Keratinocyte (primary cell): Measurements from ENCODE around the gene THRB. TPM values are rescaled to one million over a fixed set of nuclear protein-coding genes. Genes with fewer than 3 reads are reported as not detected.

ENCODE experiments used
- DNase-seq: peaks from one replicate; pipeline ENCODE4 v3.0.0-alpha.2; 2011; ENCODE audit warnings: low read depth, missing footprints, low spot score
- FAIRE-seq: peaks from 2 replicates; lab custom pipeline; 2011; peaks lifted over from hg19 to GRCh38; lab: Jason Lieb, UNC
- H2AFZ ChIP-seq: 2 replicates; pipeline ENCODE4 v1.6.0; 2012; ENCODE audit warnings: low read length, control low read depth, inconsistent platforms; ENCODE audit not compliant: control insufficient read depth
- H3K27ac ChIP-seq: 2 replicates; pipeline ENCODE4 v1.5.1; 2011; ENCODE audit warnings: low read length; ENCODE audit not compliant: control insufficient read depth, insufficient read depth
- H3K27me3 ChIP-seq: 3 replicates; pipeline ENCODE4 v1.6.0; 2011; ENCODE audit warnings: low read length; ENCODE audit not compliant: control insufficient read depth, insufficient read depth; ENCODE audit errors: extremely low read depth
- H3K36me3 ChIP-seq, 2 experiments: 2 replicates in 1 of 2; 3 replicates in 1 of 2; pipeline ENCODE4 v1.5.1; 2011; ENCODE audit warnings: low read length in 2 of 2, mild to moderate bottlenecking in 1 of 2; ENCODE audit not compliant: control insufficient read depth in 2 of 2, insufficient read depth in 2 of 2; ENCODE audit errors: extremely low read depth in 1 of 2
- H3K4me1 ChIP-seq: 3 replicates; pipeline ENCODE4 v1.5.1; 2011; ENCODE audit warnings: low read length; ENCODE audit not compliant: control insufficient read depth, insufficient read depth; ENCODE audit errors: extremely low read depth
- H3K4me2 ChIP-seq: 3 replicates; pipeline ENCODE4 v1.6.0; 2011; ENCODE audit warnings: low read depth, low read length; ENCODE audit not compliant: control insufficient read depth, insufficient read depth; ENCODE audit errors: extremely low read depth
- H3K4me3 ChIP-seq, 3 experiments: fragments of 200-600 bp in 1 of 3; sonication (generic) in 1 of 3; 2 replicates in 2 of 3; 3 replicates in 1 of 3; pipeline ENCODE4 v1.5.1; 2011 to 2016; ENCODE audit warnings: low read length in 3 of 3, mild to moderate bottlenecking in 3 of 3, control low read depth in 2 of 3, inconsistent platforms in 1 of 3, low read depth in 1 of 3, mixed read lengths in 1 of 3, mixed run types in 1 of 3, moderate library complexity in 1 of 3; ENCODE audit not compliant: control insufficient read depth in 2 of 3, insufficient read depth in 2 of 3; ENCODE audit errors: extremely low read depth in 1 of 3
- H3K79me2 ChIP-seq: 2 replicates; pipeline ENCODE4 v1.6.0; 2012; ENCODE audit warnings: low read length; ENCODE audit not compliant: control insufficient read depth, insufficient read depth
- H3K9ac ChIP-seq: 3 replicates; pipeline ENCODE4 v1.6.0; 2011; ENCODE audit warnings: low read length; ENCODE audit not compliant: control insufficient read depth, insufficient read depth; ENCODE audit errors: extremely low read depth
- H3K9me1 ChIP-seq: 3 replicates; pipeline ENCODE4 v1.6.0; 2011; ENCODE audit warnings: low read length; ENCODE audit not compliant: control insufficient read depth, insufficient read depth; ENCODE audit errors: extremely low read depth
- H3K9me3 ChIP-seq: 2 replicates; pipeline ENCODE4 v1.5.1; 2012; ENCODE audit warnings: low read depth, low read length; ENCODE audit not compliant: control insufficient read depth
- H4K20me1 ChIP-seq: 3 replicates; pipeline ENCODE4 v1.6.0; 2011; ENCODE audit warnings: low read length; ENCODE audit not compliant: control insufficient read depth, insufficient read depth; ENCODE audit errors: extremely low read depth
- EZH2 ChIP-seq: IDR thresholded peaks from one replicate; pipeline ENCODE4 v1.6.1; 2012; ENCODE audit warnings: inconsistent platforms, mild to moderate bottlenecking, low read length, moderate library complexity
- dilution Hi-C: fragments of 300-500 bp; cut with MboI; formaldehyde crosslinking; loops from one replicate; pipeline ENCODE4 v1.7.0; 2020; ENCODE audit warnings: low sequenced_read_pairs; ENCODE audit not compliant: extremely low pct_ligation_motif_present
- polyA plus RNA-seq, 5 experiments: library from polyadenylated mRNA; depleted of rRNA in 3 of 5; stranded (reverse) in 3 of 5; stranded (forward) in 1 of 5; unstranded in 1 of 5; fragments of >200 nt; gene quantifications; 1 replicate in 1 of 5; 2 replicates in 3 of 5; 3 replicates in 1 of 5; pipeline versions ENCODE4 v1.2.1 to v1.2.3, GENCODE V29; 2011 to 2012; ENCODE audit warnings: missing spikeins in 2 of 5, low read depth in 1 of 5, low replicate concordance in 1 of 5
- TF ChIP-seq, protein P1 (sequence below), 3 experiments: IDR thresholded peaks in 1 of 3; conservative IDR thresholded peaks in 1 of 3; optimal IDR thresholded peaks in 1 of 3; 2 replicates in 2 of 3; 3 replicates in 1 of 3; pipeline versions ENCODE3 to v1.5.1; 2011; ENCODE audit warnings: low read length in 3 of 3, mild to moderate bottlenecking in 3 of 3, moderate library complexity in 2 of 3, control low read depth in 1 of 3, inconsistent platforms in 1 of 3; ENCODE audit not compliant: insufficient read depth in 2 of 3; ENCODE audit errors: extremely low read depth in 1 of 3

The THRB gene
- polyA plus RNA-seq, 1 donor (not counting 4 experiments of a cell fraction or from before 2014, with no cell fraction given), result 2.6 TPM

DNA sequence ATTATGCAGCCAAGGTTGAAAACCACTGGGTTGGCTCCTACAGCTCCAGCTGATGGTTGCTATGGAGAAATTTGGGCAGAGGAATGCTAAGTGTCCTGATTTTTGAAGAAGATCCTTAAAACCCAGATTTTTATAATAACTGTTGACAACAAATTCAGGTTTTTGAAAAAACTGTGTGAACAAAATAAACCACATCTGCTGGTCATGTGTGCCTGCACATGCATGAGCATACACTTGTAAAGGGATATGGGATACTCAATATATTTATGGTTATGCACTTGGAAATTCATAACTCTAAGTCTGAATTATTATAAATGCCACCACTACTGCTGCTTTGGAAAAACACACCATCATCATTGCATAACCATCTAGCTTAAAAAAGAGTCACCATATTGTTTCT lies 133.7 kb downstream of the THRB start:
- Histone ChIP-seq H3K36me3 (no peaks in the 10 kb centered on the region), H2AFZ (no peak overlapping the region), H3K9me3 (no peaks in the 10 kb centered on the region), H3K4me3 (no peak overlapping the region), H3K27ac (no peak overlapping the region), H3K9me1 (no peaks in the 10 kb centered on the region), H3K79me2 (no peaks in the 10 kb centered on the region), H3K27me3 (no peaks in the 10 kb centered on the region), H3K9ac (no peak overlapping the region), H4K20me1 (no peaks in the 10 kb centered on the region), H3K4me2 (no peak overlapping the region), H3K4me1 (peaks cover 17% of the 10 kb centered on the region)
- DNase-seq, result no peak
- TF ChIP-seq EZH2, result no peak
- TF ChIP-seq, protein P1, sequence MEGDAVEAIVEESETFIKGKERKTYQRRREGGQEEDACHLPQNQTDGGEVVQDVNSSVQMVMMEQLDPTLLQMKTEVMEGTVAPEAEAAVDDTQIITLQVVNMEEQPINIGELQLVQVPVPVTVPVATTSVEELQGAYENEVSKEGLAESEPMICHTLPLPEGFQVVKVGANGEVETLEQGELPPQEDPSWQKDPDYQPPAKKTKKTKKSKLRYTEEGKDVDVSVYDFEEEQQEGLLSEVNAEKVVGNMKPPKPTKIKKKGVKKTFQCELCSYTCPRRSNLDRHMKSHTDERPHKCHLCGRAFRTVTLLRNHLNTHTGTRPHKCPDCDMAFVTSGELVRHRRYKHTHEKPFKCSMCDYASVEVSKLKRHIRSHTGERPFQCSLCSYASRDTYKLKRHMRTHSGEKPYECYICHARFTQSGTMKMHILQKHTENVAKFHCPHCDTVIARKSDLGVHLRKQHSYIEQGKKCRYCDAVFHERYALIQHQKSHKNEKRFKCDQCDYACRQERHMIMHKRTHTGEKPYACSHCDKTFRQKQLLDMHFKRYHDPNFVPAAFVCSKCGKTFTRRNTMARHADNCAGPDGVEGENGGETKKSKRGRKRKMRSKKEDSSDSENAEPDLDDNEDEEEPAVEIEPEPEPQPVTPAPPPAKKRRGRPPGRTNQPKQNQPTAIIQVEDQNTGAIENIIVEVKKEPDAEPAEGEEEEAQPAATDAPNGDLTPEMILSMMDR (optimal IDR thresholded peaks at IDR 0.05 in 1 of 3, IDR thresholded peaks at IDR 0.05 in 1 of 3, conservative IDR thresholded peaks at IDR 0.05 in 1 of 3; ENCODE audit: extremely low read depth in 1 of 3, insufficient read depth in 2 of 3, low read length in 3 of 3), result no peak
- dilution Hi-C loops, result no loop called here
- FAIRE-seq, result no peak

DNA sequence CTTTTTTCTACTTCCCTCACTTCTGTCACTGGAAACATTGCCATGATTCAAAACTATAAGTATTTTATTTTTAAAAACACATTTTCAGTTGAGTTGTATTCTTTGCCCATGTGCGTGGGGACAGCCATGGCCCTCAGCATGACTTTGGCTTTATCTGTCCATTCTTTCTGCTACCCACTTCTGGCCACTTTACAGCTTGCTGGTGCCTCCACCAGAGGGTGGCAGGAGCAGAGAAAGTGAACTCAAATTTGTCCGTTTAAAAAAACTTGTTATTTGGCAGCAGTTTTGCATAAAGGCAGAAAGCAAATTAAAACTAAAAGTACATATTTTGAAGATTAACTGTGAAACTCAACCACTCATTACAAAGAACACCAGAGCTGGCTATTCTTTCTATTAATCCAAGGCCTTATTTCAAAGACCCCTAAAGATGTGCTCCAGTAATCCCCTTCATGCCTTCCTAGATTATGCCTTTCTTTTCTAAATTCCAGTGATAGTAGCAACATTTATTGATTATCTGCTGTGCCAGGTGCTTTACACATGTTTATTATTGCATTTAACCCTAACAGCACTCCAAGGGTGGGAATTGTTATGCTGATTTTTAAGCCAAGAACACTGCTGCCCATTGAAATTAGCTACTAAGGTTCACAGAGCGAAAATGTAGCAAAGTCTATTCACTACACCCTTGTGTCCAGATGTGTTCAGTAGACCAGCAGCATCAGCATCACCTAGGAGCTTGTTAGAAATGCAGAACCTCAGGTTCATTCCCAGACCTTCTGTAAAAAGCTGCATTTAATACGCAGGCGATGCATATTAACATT lies 134.8 kb downstream of the THRB start:
- Histone ChIP-seq H2AFZ (no peak overlapping the region), H3K9me1 (no peaks in the 10 kb centered on the region), H3K27ac (no peak overlapping the region), H3K4me1 (peaks cover 9% of the 10 kb centered on the region), H3K36me3 (no peaks in the 10 kb centered on the region), H3K27me3 (no peaks in the 10 kb centered on the region), H3K79me2 (no peaks in the 10 kb centered on the region), H3K9ac (no peak overlapping the region), H3K9me3 (no peaks in the 10 kb centered on the region), H3K4me2 (no peak overlapping the region), H3K4me3 (no peak overlapping the region), H4K20me1 (no peaks in the 10 kb centered on the region)
- dilution Hi-C loops, result no loop called here
- no peak for TF ChIP-seq EZH2
- TF ChIP-seq, protein P1 (optimal IDR thresholded peaks at IDR 0.05 in 1 of 3, IDR thresholded peaks at IDR 0.05 in 1 of 3, conservative IDR thresholded peaks at IDR 0.05 in 1 of 3; ENCODE audit: extremely low read depth in 1 of 3, insufficient read depth in 2 of 3, low read length in 3 of 3), result peak in 2 of 3 experiments; percentile 20 to 40
- FAIRE-seq (no peak), DNase-seq (no peak)
